DMS79 (cell line): ENCODE results near the gene ASAH2.
"Not testable (repeated sequence)": the region's sequence is repeated elsewhere in the genome, so short reads cannot be mapped to it uniquely, and the experiment has no call there.

Source experiments
- DNase-seq: peaks from one replicate; lab custom pipeline; 2025; lab: John Stamatoyannopoulos, UW

ASAH2 gene

GRCh38 chr10:50251394-50251793 lies at the start of gene ASAH2:
TSS of gene ASAH2 (minus strand) at chr10:50251516. CDS start at chr10:50248610, 2,906 bp downstream.
- DNase-seq = no peak

GRCh38 chr10:50299948-50300669 lies 48.8 kb upstream of the ASAH2 start:
- no peak for DNase-seq

DNA sequence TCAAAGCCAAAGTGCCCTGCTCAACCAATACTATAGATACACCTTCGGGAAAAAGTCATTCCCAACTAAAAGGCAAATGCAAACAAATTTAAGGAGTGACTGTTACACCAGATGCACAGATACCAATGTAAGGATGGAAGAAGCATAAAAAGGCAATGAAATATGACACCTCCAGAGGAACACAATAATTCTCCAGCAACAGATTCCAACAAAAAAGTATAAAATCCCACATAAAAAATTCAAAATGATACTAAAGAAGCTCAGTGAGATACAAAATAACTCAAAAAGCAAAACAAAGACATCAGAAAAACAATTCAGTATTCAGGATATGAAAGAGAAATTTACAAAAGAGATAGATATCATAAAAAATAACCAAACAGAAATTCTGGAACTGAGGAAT lies 44.1 kb upstream of the ASAH2 start:
- no peak for DNase-seq

- no peak for DNase-seq
Measured at GRCh38 chr10:50294582-50294981, 43.3 kb upstream of the ASAH2 start.

DNA sequence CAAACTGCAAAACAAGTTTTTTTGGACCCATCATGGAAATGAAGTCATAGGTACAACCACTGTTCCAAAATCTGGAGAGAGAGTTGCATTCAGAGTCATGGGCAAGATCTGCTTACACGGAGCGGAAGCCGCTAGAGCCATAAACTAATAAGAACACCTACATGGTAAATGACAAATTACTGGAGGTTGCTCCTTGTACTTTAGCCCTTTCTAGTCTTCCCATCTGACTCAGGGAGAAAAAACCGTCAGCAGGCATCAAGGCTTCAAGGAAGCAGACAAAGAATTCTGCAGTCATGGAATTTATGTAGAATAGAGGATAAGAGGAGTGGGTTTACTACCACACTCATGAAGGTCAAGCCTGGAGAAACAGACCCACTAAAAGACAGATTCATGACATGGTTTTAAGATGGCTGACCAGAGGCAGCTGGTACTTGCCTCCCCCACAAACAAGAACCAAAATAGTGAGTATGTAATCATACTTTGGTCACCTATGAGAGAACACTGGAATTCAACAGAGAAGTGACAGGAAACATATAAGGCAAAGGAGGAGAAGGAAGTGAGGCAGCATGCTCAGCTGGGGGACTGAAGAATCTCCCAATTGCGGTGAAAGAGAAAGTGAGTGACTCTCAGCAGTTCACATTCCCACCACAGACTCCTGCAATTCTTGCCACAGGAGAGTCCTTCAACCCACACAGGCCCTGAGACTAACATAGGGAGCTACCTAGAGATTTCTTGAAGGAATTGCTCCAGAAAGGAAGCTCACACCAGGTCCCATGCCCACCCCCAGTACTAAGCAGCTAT lies 42.4 kb upstream of the ASAH2 start:
- DNase-seq = no peak

GRCh38 chr10:50291261-50291850 lies 40.0 kb upstream of the ASAH2 start:
- no peak for DNase-seq

DNA sequence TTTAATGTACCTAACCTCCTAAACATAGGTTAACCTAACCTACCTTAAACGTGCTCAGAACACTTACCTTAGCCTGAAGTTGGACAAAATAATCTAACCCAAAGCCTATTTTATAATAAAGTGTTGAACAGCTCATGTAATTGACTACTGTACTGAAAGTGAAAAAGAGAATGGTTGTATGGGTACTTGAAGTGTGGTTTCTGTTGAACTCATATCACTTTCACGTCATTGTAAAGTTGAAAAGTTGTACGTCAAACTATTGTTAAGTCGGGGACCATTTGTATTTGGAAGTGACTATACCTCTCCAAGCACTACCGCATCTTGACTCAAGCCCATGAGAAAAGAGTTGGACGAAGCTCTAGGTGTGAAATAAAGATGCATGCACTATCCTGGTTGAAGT lies 37.9 kb upstream of the ASAH2 start:
- no peak for DNase-seq

DNA sequence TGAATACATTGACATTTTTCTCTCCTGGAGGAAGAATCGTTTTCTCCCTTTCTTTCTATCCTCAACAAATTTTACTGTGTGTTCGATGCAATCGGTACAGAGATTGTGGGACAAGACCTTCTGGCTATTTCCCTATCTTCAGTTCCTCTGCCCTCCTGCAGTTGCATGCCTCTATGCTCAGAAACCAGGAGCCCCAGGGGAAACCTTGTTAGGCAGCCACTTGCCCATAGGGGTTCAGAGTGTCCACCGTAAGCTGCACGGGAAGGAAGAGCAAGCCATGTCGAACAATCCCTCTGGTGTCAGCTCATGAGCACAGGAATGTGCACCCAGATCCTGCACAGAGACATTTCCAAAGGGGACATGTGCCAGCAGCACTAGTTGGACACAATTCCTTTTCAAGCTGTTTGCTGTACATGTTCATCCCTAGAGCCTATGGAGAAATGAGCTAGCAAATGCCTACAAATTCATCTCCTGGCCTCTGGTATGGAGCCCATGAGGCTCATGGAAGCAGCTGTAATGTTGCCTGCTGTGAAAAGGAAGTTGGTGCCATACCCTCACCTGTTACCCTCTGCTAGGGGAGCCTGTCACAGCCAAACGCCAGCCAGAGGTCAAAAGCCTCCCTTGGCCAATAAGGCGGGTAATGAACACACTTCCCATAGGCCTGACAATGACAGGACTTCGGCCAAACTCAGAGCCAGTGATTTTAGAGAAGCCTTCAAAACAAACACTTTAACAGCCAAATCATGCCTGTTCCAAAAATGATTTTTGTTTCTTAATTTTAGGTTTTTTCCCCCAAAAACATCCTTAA lies 35.9 kb upstream of the ASAH2 start:
- DNase-seq = no peak

GRCh38 chr10:50286517-50286916 lies 35.2 kb upstream of the ASAH2 start:
- no peak for DNase-seq

DNA sequence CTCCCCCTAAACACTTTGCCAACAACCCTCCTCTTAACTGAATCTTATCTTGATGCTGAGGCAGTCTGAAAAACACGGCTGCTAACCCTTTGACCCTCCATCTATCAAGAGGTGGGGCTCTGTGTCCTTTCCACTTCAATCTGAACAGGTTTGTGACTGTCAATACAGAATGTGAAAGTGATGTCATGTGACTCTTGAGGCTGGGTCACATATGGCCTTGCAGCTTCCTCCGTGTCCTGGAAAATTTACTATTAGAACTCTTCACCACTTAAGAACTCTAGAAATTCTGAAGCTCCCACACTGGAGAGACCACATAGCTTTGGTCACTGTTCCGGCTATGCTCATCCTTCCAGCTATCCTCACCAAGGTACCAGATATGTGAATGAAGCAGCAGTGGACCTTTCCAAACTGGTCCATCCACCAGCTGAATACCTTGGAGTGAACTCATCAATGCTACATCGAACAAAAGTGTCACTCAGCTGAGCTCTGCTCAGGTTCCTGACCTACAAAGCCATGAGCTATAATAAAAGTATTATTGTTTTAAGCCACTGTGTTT lies 30.7 kb upstream of the ASAH2 start:
- no peak for DNase-seq

DNA sequence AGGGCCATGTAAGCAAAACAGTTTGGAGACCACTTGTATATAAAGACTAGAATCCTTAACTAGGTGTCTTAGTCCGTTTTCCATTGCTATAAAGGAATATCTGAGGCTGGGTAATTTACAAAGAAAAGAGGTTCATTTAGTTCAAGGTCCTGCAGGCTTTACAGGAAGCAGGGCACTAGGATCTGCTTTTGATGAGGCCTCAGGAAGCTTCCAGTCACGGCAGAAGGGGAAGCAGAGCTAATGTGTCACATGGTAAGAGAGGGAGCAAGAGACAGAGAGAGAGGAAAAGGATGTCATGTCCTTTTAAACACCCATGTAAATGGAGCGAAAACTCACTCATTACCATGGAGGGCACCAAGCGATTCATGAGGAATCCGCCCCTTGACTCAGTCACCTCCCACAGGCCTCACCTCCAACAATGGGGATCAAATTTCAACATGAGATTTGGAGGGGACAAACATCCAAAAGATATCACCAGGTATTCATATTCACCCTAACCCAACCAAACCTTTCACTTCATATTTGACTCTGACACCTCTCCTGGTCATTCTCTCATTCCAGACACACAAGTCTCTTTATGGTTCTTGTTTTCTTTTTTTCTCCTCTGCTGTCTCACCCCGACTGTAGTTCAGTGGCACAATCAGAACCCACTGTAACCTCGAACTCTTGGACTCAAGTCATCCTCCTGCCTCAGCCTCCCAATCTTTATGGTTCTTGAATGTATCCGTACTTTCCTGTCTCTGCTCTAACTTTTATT lies 30.1 kb upstream of the ASAH2 start:
- no peak for DNase-seq

- DNase-seq = no peak
Measured at GRCh38 chr10:50280049-50280841, 28.9 kb upstream of the ASAH2 start.

DNA sequence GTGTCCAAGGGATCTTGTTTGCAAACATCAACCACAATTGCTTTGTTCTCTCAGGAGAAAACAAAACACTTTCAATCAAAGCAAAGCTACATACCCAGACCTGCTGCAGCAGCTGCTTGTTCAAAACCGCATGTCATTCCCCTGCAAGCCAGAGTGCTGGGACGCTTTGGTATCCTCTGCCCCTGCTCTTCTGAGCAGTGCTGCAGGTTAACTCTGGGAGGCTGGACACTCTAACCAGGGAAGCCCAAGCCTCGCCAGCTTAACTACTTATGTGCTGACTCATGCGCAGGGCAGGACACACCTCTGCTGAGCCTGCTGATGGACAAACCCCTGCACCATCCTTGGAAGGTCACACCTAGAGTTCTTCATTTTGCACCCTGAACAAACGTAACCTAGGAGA lies 28.2 kb upstream of the ASAH2 start:
- no peak for DNase-seq

- DNase-seq = no peak
Measured at GRCh38 chr10:50275650-50276235, 24.4 kb upstream of the ASAH2 start.

DNA sequence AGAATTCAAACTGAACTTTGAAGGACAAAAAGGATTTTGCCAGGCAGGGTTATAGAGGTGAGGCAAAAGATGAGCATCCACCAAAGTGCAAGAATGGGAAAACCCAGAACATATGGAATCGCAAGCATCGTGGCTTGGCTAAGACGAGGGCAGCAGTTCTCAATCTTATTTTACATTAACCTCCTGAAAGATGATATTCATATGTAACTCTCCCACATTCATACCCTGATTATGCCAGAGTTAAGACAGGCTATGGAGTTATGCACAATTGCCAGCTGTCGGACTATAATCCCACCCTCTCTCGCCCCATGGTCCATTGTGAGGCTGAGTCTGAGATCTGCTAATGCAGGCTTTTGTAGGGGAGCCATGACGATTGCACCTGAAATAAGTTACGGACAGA lies 21.2 kb upstream of the ASAH2 start:
- DNase-seq = no peak

- DNase-seq = no peak
Measured at GRCh38 chr10:50271564-50272250, 20.4 kb upstream of the ASAH2 start.

GRCh38 chr10:50267877-50268276 lies 16.6 kb upstream of the ASAH2 start:
- DNase-seq = not testable (repeated sequence)

DNA sequence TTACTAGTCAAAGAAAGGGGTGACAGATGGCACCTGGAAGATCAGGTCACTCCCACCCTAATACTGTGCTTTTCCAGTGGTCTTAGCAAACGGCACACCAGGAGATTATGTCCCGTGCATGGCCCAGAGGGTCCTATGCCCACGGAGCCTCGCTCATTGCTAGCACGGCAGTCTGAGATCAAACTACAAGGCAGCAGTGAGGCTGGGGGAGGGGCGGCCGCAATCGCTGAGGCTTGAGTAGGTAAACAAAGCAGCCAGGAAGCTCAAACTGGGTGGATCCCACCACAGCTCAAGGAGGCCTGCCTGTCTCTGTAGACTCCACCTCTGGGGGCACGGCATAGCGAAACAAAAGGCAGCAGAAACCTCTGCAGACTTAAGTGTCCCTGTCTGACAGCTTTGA lies 11.3 kb upstream of the ASAH2 start:
- DNase-seq = not testable (repeated sequence)

DNA sequence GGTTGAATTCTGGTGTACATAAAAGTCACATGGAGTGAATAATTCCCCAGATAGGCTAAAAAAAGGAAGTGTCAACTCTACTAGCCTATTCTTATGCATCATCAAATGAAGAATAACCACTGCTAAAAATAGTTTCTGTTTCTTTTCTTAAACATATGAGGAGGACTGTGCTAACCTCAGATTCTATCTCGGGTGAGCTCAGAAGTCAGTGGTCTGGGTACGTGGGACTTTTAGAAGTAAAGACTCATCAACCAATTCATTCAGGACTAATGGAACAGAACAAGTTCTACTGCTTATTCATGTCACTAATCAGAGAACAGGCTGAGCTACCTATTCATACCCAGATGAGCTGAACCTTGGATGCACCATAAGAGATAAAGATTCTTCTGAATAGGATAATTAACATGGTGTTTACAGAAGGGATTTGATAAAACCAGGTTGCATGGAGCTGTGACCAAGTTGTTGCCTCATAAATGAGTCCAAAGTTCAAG lies 9.5 kb upstream of the ASAH2 start:
- no peak for DNase-seq
